Uterus (tissue), 4 donors: ENCODE results near the gene MARCKSL1. TPM values are rescaled to one million over a fixed set of nuclear protein-coding genes. Genes with fewer than 3 reads are reported as not detected.

Experiments
- DNase-seq, 2 donors: peaks; one replicate each; pipeline ENCODE4 v3.0.0-alpha.2; 2019 to 2020
- H3K27ac ChIP-seq, 2 donors: fragments of 200-600 bp; sonication (generic); 1 replicate in 1 of 2; 2 replicates in 1 of 2; pipeline ENCODE4 v1.5.1; 2016 to 2018
- H3K27me3 ChIP-seq, 2 donors: fragments of 200-600 bp; sonication (generic); one replicate each; pipeline ENCODE4 v1.5.1; 2018 to 2019; ENCODE audit warnings: control low read depth in 1 of 2
- H3K36me3 ChIP-seq, 2 donors: fragments of 200-600 bp; sonication (generic); one replicate each; pipeline ENCODE4 v1.5.1; 2019; ENCODE audit warnings: control low read depth in 1 of 2
- H3K4me1 ChIP-seq, 2 donors: fragments of 200-600 bp; sonication (generic); one replicate each; pipeline ENCODE4 v1.5.1; 2018 to 2019; ENCODE audit warnings: control low read depth in 1 of 2
- H3K4me3 ChIP-seq, 2 donors: fragments of 200-600 bp; sonication (generic); 1 replicate in 1 of 2; 2 replicates in 1 of 2; pipeline ENCODE4 v1.5.1; 2018 to 2019; ENCODE audit warnings: mild to moderate bottlenecking in 1 of 2
- H3K9me3 ChIP-seq, 2 donors: fragments of 200-600 bp; sonication (generic); one replicate each; pipeline ENCODE4 v1.5.1; 2019; ENCODE audit warnings: control low read depth in 1 of 2
- CTCF ChIP-seq, 4 experiments: fragments of 200-600 bp in 2 of 4; fragments of 450-650 bp in 2 of 4; sonication (generic) in 2 of 4; IDR thresholded peaks; one replicate each; pipeline ENCODE4 v1.5.1; 2016 to 2019; ENCODE audit warnings: antibody characterized with exemption in 4 of 4, mild to moderate bottlenecking in 2 of 4, moderate library complexity in 1 of 4
- POLR2A ChIP-seq, 2 donors: fragments of 450-650 bp; IDR thresholded peaks; one replicate each; pipeline ENCODE4 v1.6.1; 2016; ENCODE audit warnings: antibody characterized with exemption in 2 of 2, mild to moderate bottlenecking in 1 of 2, moderate library complexity in 1 of 2
- intact Hi-C: fragments of 100-400 bp; cut with DNase I; formaldehyde crosslinking; loops from one replicate; pipeline ENCODE4 v1.15.1; 2023; ENCODE audit warnings: low total_unique reads
- total RNA-seq, 4 donors: library from RNA; depleted of rRNA in 3 of 4; stranded (reverse); fragments of >200 nt in 3 of 4; gene quantifications; one replicate each; pipeline versions ENCODE4 v1.1.0 to v1.2.4, GENCODE V29; 2014 to 2023
- donor health status: DM: yes; HTN: yes; CAD: no.

Gene MARCKSL1
- total RNA-seq, 4 donors from 2014 or later: 14.7 to 93.3 (median 53.0) TPM

- Histone ChIP-seq H3K4me3 (no peak overlapping the region), H3K36me3 (no peaks in the 10 kb centered on the region), H3K27me3 (no peaks in the 10 kb centered on the region), H3K27ac (no peak overlapping the region), H3K4me1 (peaks cover 0 to 16% of the 10 kb centered on the region in 2 donors), H3K9me3 (no peaks in the 10 kb centered on the region)
- TF ChIP-seq CTCF (IDR thresholded peaks at IDR 0.05) (no peak), POLR2A (IDR thresholded peaks at IDR 0.05) (no peak)
- DNase-seq: no peak
- intact Hi-C loops: no loop called here
Observed at GRCh38 chr1:32363713-32364112, 27.7 kb upstream of the MARCKSL1 start.

GRCh38 chr1:32362474-32363313 is 26.7 kb upstream of the MARCKSL1 start, which contains the start of the genes FAM229A and TSSK3:
Gene FAM229A, minus strand, starts transcription at chr1:32362485. Its CDS starts 394 bp downstream, at chr1:32362091.
Gene TSSK3, plus strand, starts transcription at chr1:32362539. Its CDS starts 163 bp downstream, at chr1:32362702.
- intact Hi-C loops: no loop called here
- DNase-seq: no peak
- Histone ChIP-seq H3K4me3 (peak within 1 kb of the TSS; percentile 23 to 34), H3K27ac (peak within 1 kb of the TSS; percentile 69 to 74), H3K4me1 (peaks cover 0 to 16% of the 10 kb centered on the region in 2 donors), H3K27me3 (no peaks in the 10 kb centered on the region), H3K36me3 (no peaks in the 10 kb centered on the region), H3K9me3 (no peaks in the 10 kb centered on the region)
- TF ChIP-seq POLR2A (IDR thresholded peaks at IDR 0.05): no peak
- no peak for TF ChIP-seq CTCF (IDR thresholded peaks at IDR 0.05)

GRCh38 chr1:32361674-32362473 is 25.8 kb upstream of the MARCKSL1 start:
- Histone ChIP-seq H3K27ac (peak overlapping the region; percentile 69 to 74), H3K27me3 (no peaks in the 10 kb centered on the region), H3K36me3 (no peaks in the 10 kb centered on the region), H3K4me1 (peaks cover 0 to 16% of the 10 kb centered on the region in 2 donors), H3K9me3 (no peaks in the 10 kb centered on the region), H3K4me3 (peak overlapping the region; percentile 23 to 34)
- TF ChIP-seq CTCF (IDR thresholded peaks at IDR 0.05) (peak; percentile 46 to 66 (median 60)), POLR2A (IDR thresholded peaks at IDR 0.05) (peak in 1 of 2 donors; percentile 12)
- peak; percentile 64 to 69 for DNase-seq
- intact Hi-C loops: no loop called here

- intact Hi-C loops: no loop called here
- Histone ChIP-seq H3K4me1 (peaks cover 0 to 16% of the 10 kb centered on the region in 2 donors), H3K27ac (peak overlapping the region; percentile 69 to 74), H3K9me3 (no peaks in the 10 kb centered on the region), H3K36me3 (no peaks in the 10 kb centered on the region), H3K4me3 (no peak overlapping the region), H3K27me3 (no peaks in the 10 kb centered on the region)
- DNase-seq: peak in 1 of 2 donors; percentile 25
- TF ChIP-seq CTCF (IDR thresholded peaks at IDR 0.05) (no peak), POLR2A (IDR thresholded peaks at IDR 0.05) (no peak)
Observed at GRCh38 chr1:32361308-32361673, 25.3 kb upstream of the MARCKSL1 start.
